ENCODE data around the gene FAM20B.
"Not testable (repeated sequence)": the region's sequence is repeated elsewhere in the genome, so short reads cannot be mapped to it uniquely, and the experiment has no call there.

The FAM20B gene

DNA sequence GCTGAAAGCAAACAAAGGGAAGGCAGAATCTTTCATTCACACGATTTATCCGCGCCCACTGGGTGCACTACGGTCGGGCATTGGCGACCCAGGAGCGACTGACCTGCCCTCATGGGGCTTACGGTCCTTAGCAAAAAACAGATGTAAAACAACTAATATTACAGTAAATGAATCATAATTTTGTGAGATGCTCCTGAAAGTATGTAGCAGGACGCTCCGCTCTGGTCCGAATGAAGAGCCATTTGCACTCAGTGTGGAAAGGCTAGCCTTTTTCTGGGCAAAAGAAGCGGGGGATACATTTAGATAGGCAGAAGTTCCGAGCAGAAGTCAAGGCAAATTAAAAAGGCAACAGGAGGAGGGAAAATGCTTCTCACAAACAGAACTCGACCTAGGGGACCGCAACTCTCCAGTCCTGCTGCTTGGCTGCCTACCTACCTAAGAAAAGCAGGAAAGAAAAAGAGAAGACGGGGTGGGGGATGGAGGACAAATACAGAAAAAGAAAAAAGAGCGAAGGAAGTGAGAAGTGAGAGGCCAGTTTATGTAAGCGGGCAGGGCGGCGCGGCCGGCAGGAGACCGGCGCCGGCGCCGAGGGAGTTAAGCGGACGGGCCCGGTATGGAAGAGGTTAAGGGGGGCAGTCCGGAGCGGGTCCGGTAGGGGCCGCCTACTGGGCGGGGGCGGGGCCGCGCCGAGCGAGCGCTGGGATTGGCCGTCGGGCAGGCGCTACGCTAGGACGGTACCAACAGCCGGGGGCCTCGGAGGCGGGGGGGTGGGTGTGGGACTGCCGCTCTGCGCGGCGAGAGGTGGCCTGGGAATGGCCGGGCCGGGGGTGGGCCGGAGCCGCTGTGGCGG lies at the start of gene FAM20B:
TSS of gene FAM20B (plus strand) at position 770 of the 850 bp plus-strand sequence. CDS start 17,954 bp downstream, outside the sequence.
- peak; percentile 33 to 94 (median 88) for DNase-seq

DNA sequence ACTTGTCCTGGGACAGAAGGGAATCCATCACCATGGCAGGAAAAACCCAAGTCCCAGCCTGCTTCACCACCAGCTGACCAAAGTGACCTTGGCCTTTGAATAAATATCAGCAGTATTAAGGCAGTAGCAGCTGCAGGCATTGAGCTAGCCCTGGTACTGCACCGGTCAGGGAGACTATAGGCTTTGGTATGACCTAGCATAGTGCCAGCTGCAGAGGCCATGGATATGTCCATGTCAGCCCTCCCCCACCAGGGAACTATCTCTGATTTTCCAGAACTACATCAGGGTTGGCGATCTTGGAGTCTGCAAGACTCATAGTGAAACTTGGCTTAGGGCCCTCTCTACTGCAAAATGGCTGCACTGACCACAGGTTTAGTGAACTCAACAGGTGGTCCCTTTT lies 49.2 kb upstream of the FAM20B start:
- no peak for DNase-seq

GRCh38 chr1:178986204-178986603 lies 39.5 kb upstream of the FAM20B start:
- no peak for DNase-seq

GRCh38 chr1:178988198-178988597 lies 37.5 kb upstream of the FAM20B start:
- DNase-seq, result not testable (repeated sequence)

GRCh38 chr1:178993559-178993958 lies 32.1 kb upstream of the FAM20B start:
- no peak for DNase-seq

DNA sequence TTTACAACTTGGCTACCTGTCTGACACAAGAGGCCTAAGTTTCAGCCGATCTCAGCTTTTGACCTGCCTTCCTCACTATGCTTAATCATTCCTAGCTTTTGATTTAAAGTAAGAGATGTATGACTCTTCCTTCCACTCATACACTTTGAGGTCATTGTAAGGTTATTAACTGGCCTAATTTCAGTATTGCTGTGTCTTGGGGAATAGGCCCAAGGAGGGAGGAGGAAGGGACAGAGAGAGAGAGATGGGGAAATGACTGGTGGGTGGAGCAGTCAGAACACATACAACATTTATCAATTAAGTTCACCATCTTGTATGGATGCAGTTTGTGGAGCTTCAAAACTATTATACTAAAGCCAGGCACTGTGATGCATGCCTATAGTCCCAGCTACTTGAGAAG lies 28.3 kb upstream of the FAM20B start:
- no peak for DNase-seq

- no peak for DNase-seq
These were observed 27.4 kb upstream of the FAM20B start for GRCh38 chr1:178998295-178998694.

DNA sequence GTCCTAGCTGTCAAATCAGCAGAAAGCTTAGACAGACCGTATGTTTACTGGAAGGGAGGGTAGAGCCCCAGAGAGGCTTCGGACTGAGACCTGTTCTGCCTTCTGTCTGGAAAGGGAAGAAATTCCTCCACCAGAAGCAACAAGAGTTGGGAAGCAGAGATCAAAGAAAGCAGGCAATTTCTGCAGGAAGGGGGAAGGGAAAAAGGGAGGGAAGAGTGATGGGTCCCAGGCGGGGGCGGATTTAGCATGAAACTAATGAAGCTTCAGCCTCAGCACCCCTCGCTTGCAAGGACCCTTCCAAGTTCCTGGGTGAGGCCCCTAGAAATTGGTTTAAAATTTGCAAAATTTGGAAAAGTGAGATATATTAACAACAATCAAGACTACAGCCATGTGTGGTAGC lies 26.6 kb upstream of the FAM20B start:
- DNase-seq, result no peak

- DNase-seq, result no peak
These were observed 24.2 kb upstream of the FAM20B start for GRCh38 chr1:179001451-179001850.

GRCh38 chr1:179002064-179002463 lies 23.6 kb upstream of the FAM20B start:
- DNase-seq, result not testable (repeated sequence)

DNA sequence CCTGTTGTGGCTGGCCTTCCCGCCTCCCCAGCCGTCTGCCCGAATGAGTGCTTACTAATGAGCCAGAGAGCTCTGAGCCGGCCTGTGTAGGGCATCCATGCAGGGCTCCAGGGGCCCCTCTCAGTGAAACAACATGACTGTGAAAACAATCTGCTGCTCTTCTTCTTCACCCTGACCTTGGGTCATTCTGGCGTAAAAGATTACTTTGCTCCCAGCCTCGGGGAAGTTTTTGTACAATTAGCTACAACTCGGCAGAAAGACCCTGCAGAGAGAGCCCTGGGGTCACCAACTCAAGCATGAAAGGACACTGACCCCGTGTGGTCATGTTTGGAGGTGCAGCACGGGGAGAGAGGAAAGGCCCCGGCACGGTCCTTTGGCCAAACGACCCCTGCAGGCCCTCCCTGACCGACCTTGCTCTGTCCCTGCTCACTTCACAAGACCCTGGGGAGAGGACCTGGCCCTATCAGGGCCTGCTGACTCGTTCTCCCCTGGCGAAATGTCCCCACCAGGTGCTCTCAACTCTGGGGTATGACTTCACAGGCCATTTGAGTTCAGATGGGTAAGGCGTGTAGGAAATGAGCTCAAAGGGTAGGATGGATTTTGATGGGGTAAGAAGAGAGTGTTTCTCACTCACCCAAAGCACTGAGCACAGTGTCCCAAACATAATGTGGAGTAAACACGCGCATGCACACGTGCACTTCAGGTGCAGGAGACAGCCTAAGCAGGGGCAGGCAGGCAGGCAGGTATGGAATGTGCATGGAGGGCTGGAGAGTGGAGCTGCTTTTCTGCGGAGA lies 22.9 kb upstream of the FAM20B start:
- peak in 46 of 56 donors; percentile 18 to 84 (median 42) for DNase-seq

DNA sequence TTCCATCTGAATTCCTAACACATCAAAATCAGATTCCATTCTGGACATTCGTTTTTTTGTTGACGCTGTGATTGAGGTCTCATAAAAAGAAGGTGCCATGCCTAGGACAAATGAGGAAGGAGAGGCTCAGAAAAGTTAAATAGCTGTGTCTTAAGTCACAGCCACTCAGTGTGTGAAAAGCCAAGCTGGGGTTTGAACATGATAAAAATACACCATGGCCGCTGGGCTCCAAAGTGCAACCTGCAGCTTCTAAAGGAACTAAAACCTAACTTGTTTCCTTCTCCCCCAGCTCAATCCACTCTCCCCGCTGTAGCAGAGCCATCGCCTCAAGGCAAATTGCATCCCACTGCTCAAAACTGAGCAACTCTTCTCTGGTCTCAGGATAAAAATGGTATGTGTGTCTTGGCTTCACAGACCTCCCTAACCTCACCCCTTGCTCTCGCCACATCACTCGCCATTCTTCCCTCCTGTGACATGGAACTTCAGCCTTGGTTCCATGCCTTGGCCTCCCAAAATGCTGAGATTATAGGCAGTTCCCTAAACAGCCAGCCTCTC lies 22.1 kb upstream of the FAM20B start:
- no peak for DNase-seq

GRCh38 chr1:179007233-179007632 lies 18.5 kb upstream of the FAM20B start:
- DNase-seq, result no peak

- no peak for DNase-seq
These were observed 15.0 kb upstream of the FAM20B start for GRCh38 chr1:179010671-179011070.

DNA sequence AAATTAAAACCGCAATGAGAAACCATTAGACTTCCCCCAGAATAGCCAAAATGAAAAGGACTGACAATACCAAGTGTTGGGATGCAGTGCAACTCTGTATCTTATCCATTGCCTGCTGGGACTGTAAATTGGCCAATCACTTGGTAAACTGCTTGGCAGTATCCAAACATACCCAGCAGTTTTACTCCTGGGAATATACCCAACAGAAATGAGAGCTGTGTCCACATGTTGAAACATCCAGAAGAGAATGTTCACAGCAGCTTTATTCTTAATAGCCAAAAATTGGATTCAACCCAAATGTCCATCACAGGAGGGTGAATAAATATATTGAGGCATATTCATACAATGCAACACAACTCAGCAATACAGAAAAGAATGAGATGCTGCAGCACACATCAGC lies 13.7 kb upstream of the FAM20B start:
- DNase-seq, result no peak

DNA sequence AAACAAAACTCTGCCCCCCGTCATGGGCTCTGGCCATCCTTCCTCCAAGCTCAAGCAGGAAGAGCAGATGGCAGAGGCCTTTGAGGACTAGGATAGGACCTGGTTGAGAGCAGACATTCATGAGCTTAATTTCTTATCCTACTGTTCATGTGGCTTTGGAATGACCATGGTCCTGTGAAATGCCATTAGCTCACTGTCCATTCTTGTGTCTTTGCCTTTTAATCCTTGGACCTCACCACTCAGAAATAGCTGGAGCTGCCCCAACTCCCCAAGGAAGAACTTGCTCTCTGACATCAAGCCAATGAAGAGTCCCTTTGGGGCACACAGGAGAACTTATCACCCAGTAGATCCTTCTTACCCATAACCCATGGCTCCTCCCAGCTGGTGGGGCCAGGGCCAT lies 11.6 kb upstream of the FAM20B start:
- no peak for DNase-seq

- DNase-seq, result no peak
These were observed 10.3 kb upstream of the FAM20B start for GRCh38 chr1:179015396-179015795.

DNA sequence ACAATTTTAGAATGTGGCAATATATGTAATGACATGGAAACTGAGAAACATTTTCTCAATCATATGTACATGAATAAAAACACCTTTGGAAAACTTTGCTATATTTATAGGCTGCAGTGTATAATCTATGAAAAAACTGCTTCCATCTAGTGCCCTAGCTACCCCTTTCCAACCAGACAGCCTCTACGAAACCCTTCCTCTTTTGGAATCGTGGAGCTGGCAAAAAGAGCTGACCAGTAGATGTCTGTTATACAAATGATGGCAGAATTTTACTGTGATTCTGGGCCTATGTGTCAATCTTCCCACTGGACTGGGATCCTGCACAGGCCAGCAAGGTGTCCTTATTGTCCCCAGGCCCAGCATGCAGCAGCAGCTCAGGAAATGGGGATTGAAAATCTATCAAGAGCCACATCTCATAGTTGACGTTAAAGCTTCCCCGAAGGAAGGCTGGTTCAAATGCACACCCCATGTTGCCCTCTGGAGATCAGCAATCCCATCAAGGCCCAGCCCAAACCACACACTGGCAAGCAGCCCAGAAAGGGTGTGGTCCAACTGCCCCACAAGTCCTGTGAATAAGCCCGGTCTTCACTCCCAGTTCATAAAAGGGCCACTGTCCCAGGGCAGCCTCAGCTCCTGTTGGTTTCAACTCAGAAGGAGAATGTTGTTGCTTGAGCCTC lies 8.8 kb upstream of the FAM20B start:
- DNase-seq, result peak in 53 of 56 donors; percentile 12 to 88 (median 71)

DNA sequence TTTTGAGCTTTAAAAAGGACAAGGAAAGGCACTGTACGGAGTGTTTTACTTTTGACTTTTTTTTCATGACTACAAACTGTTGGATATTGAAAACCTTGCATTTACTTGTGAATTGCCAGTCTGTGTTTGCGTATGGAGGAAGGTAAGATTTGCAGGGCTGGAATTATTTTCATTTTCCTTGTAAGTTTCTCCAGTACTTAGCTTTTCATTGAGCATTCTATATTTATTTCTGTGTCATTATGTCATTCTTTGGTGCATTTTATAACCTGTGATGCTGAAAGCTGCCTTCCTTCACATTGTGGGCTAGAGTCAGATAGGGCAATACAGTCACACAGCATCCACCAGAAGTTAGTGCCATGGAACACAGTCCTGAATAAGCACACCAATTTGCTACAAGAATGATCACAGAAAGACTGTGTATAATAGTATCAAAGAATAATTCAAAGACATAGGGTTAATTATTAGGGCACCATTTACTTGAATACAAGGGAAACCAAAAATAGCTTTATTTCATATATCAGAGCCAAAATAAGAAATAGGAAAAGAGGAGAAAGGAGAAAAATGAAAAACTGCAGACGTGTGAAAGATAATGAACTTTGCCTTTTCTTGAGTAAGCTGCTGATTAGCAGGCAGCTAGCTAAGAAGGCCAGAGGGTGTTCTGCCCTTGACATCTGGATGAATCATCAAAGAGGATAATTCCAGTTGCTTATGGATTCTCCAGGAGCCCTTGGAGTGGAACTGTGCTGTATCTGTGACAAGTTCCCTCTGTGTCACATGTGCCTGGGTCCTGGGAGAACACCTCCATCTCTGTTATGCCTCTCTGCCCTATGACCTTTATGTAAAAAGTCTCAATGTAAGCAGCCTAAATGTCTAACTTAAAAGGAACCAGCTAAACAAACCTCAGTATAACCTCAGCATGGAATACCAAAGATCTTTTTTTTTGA lies 8.0 kb upstream of the FAM20B start:
- no peak for DNase-seq

DNA sequence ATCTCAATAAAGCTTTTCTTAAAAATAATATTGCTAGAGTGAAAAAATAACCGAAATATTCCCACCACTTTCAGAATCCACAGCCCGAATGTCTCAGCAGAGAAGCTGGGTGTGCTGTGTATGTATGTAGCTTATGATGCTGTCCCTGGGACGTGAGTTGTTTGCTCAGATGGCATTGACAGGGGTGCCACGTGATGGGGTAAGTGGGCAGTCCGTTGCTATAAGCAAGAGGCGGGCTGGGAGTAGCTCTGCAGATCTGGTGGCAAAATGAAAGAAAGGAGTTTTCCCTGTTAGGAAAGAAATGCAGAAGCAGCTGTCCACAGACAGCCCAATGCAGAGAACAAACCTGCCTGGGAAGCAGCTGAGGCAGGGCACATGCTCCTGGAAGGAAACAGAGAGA lies 3.8 kb upstream of the FAM20B start:
- peak in 39 of 56 donors; percentile 2 to 69 (median 29) for DNase-seq
